Left ventricle myocardium inferior (tissue), 1 donor: ENCODE results near the gene ATL1. TPM values are rescaled to one million over a fixed set of nuclear protein-coding genes. Genes with fewer than 3 reads are reported as not detected.
"Not testable (repeated sequence)": the region's sequence is repeated elsewhere in the genome, so short reads cannot be mapped to it uniquely, and the experiment has no call there.

Experiments used
- DNase-seq: peaks from one replicate; pipeline ENCODE4 v3.0.0-alpha.2; 2020
- H3K27ac ChIP-seq: fragments of 200-600 bp; replicated peaks from 2 replicates; pipeline ENCODE4 v1.8.0; 2021
- H3K27me3 ChIP-seq: fragments of 200-600 bp; 2 replicates; pipeline ENCODE4 v1.8.0; 2021; ENCODE audit warnings: low read depth
- H3K36me3 ChIP-seq: fragments of 200-600 bp; 2 replicates; pipeline ENCODE4 v1.8.0; 2021
- H3K4me1 ChIP-seq: fragments of 200-600 bp; 2 replicates; pipeline ENCODE4 v1.8.0; 2021
- H3K4me3 ChIP-seq: fragments of 200-600 bp; 2 replicates; pipeline ENCODE4 v1.8.0; 2021; ENCODE audit warnings: mild to moderate bottlenecking, moderate library complexity
- H3K9me3 ChIP-seq: fragments of 200-600 bp; replicated peaks from 2 replicates; pipeline ENCODE4 v1.8.0; 2021
- CTCF ChIP-seq: fragments of 200-600 bp; IDR thresholded peaks from 2 replicates; pipeline ENCODE4 v1.8.0; 2021; ENCODE audit warnings: antibody characterized with exemption, mild to moderate bottlenecking, borderline replicate concordance
- intact Hi-C: fragments of 100-400 bp; cut with micrococcal nuclease; formaldehyde crosslinking; loops from one replicate; pipeline ENCODE4 v1.11.0; 2022
- total RNA-seq: library from RNA; stranded (reverse); fragmentation: NEBNext Ultra II Directional; extraction: Animal tissue kit (Norgen Biotek cat#: 25700); gene quantifications from one replicate; pipeline ENCODE4 v1.2.1, GENCODE V29; 2021
- donor health status: DM: no; HTN: yes; CAD: no; lungs with severe emphysema.

Gene ATL1
- total RNA-seq, 1 donor from 2014 or later: 1.6 TPM

DNA sequence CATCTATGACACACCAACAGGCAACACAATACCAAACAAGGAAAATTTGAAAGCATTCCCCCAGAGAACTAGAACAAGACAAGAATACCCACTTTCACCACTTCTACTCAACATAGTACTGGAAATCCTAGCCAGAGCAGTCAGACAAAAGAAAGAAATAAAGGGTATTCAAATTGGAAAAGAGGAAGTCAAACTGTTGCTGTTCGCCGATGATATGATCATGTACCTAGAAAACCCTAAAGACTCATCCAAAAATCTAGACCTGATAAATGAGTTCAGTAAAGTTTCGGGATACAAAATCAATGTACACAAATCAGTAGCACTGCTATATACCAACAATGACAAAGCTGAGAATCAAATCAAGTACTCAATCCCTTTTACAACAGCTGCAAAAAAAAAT is 8.1 kb upstream of the ATL1 start:
- no peak overlapping the region for H3K4me3 ChIP-seq
- no peak for DNase-seq
- intact Hi-C loops: no loop called here
- TF ChIP-seq CTCF: no peak
- no peaks in the 10 kb centered on the region for H3K9me3 ChIP-seq
- no peaks in the 10 kb centered on the region for H3K4me1 ChIP-seq
- H3K27ac ChIP-seq: no peak overlapping the region
- H3K36me3 ChIP-seq: no peaks in the 10 kb centered on the region
- H3K27me3 ChIP-seq: peaks cover 32% of the 10 kb centered on the region

DNA sequence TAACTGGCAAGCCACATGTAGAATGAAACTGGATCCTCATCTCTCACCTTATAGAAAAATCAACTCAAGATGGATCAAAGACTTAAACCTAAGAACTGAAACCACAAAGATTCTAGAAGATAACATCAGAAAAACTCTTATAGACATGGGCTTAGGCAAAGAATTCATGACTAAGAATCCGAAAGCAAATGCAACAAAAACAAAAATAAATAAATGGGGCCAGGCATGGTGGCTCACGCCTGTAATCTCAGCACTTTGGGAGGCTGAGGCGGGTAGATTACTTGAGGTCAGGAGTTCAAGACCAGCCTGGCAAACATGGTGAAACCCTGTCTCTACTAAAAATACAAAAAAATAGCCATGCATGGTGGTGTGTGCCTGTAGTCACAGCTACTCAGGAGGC is 7.1 kb upstream of the ATL1 start:
- H3K27me3 ChIP-seq: peaks cover 41% of the 10 kb centered on the region
- intact Hi-C loops, H3K9me3 ChIP-seq, DNase-seq, H3K4me3 ChIP-seq, H3K36me3 ChIP-seq, H3K4me1 ChIP-seq, H3K27ac ChIP-seq: not testable (repeated sequence)

DNA sequence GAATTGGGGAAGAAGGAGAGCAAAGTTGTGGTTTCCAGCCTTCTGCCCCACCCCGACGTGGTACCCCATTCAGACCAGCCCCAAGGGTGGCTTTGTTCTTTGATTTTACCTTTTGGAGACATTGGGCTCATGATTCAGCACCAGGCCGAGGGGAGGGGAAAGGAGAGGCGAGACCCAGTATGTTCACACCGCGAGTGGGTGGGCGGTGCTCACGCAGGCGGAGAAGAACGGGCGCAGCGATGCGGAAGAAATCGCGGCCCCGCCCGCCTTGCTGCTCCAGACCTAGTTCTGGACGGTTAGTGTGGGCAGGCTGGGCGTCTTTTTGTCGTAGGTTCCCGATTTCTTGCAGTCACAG is 963 bp downstream of the ATL1 start:
- Histone ChIP-seq H3K27me3 (peaks cover 46% of the 10 kb centered on the region), H3K36me3 (no peaks in the 10 kb centered on the region), H3K9me3 (no peaks in the 10 kb centered on the region), H3K4me1 (peaks cover 22% of the 10 kb centered on the region), H3K4me3 (peak overlapping the region; percentile 77), H3K27ac (peak overlapping the region; percentile 87)
- intact Hi-C loops: no loop called here
- peak; percentile 86 for DNase-seq
- TF ChIP-seq CTCF: no peak

- intact Hi-C loops: no loop called here
- Histone ChIP-seq H3K9me3 (no peaks in the 10 kb centered on the region), H3K4me1 (peaks cover 22% of the 10 kb centered on the region), H3K27ac (no peak overlapping the region), H3K4me3 (no peak overlapping the region), H3K36me3 (no peaks in the 10 kb centered on the region), H3K27me3 (peaks cover 32% of the 10 kb centered on the region)
- no peak for TF ChIP-seq CTCF
- no peak for DNase-seq
Measured at GRCh38 chr14:50562841-50563240, 2.9 kb downstream of the ATL1 start.

DNA sequence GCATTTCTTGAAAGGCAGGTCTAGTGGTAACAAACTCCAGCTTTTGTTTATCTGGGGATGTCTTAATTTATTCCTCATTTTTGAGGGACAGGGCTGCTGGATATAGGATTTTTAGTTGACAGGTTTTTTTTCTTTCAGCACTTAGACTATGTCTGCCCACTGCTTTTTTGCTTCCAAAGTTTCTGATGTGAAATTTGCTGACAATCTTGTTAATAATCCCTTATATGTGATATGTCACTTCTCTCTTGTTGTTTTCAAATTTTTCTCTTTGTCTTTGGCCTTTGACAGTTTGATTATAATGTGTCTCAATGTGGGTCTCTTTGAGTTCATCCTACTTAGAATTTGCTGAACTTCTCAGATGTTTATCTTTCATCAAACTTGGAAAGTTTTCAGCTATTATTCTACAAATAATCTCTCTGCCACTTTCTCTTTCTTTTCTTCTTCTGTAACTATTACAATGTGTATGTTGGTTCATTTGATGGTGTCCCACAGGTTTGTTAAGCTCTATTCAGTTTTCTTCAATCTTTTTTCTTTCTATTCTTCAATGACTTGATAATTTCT is 9.8 kb downstream of the ATL1 start:
- DNase-seq: no peak
- intact Hi-C loops: no loop called here
- no peaks in the 10 kb centered on the region for H3K36me3 ChIP-seq
- peaks cover 48% of the 10 kb centered on the region for H3K9me3 ChIP-seq
- TF ChIP-seq CTCF: no peak
- H3K27me3 ChIP-seq: no peaks in the 10 kb centered on the region
- no peak overlapping the region for H3K27ac ChIP-seq
- H3K4me1 ChIP-seq: no peaks in the 10 kb centered on the region
- no peak overlapping the region for H3K4me3 ChIP-seq

DNA sequence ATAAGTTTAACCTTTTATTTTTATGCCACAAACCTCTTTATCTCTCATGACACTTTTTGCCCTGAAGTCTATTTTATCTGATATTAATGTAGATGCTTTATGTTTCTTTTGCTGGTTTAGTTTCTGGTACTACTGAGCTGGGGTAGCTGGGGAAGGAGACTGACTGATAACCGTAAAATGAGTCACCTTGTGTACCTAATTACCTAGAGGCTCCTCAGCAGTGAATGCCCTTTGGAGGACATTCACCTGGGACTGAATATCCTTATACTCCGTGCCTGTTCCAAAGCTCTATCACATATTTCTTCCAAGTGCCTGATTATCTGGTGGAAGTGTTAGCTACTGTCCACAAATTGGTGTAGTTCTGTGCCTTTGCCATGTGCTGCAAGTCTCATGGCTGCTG is 13.9 kb downstream of the ATL1 start:
- peaks cover 43% of the 10 kb centered on the region for H3K9me3 ChIP-seq
- intact Hi-C loops: no loop called here
- TF ChIP-seq CTCF: no peak
- H3K36me3 ChIP-seq: no peaks in the 10 kb centered on the region
- no peak for DNase-seq
- H3K4me1 ChIP-seq: no peaks in the 10 kb centered on the region
- H3K4me3 ChIP-seq: no peak overlapping the region
- no peaks in the 10 kb centered on the region for H3K27me3 ChIP-seq
- no peak overlapping the region for H3K27ac ChIP-seq
